HEK293T (cell line): Measurements from ENCODE around the gene TIPARP.

Experiments
- FOXK2 ChIP-seq: fragments of 450-650 bp; IDR thresholded peaks from 2 replicates; pipeline ENCODE4 v1.6.1; 2016; ENCODE audit warnings: mild to moderate bottlenecking
- FOXM1 ChIP-seq: fragments of 450-650 bp; IDR thresholded peaks from 2 replicates; pipeline ENCODE4 v1.6.1; 2017; ENCODE audit warnings: mild to moderate bottlenecking, borderline replicate concordance
- L3MBTL2 ChIP-seq: fragments of 450-650 bp; conservative IDR thresholded peaks from 2 replicates; pipeline ENCODE4 v1.6.1; 2016; ENCODE audit warnings: mild to moderate bottlenecking

DNA sequence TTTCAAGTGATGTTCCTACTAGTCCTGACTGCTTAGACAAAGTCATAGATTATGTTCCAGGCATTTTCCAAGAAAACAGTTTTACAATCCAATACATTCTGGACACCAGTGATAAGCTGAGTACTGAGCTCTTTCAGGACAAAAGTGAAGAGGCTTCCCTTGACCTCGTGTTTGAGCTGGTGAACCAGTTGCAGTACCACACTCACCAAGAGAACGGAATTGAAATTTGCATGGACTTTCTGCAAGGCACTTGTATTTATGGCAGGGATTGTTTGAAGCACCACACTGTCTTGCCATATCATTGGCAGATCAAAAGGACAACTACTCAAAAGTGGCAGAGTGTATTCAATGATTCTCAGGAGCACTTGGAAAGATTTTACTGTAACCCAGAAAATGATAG is 3.8 kb downstream of the TIPARP start:
- no peak for TF ChIP-seq FOXM1
- TF ChIP-seq L3MBTL2, result no peak
- no peak for TF ChIP-seq FOXK2
